PC-3 (cell line): ENCODE results near the gene PLEKHS1. TPM values are rescaled to one million over a fixed set of nuclear protein-coding genes. Genes with fewer than 3 reads are reported as not detected.
"Not testable (repeated sequence)": the region's sequence is repeated elsewhere in the genome, so short reads cannot be mapped to it uniquely, and the experiment has no call there.

Experiments used
- ATAC-seq: fragments of 200-7000 bp; cut with Tn5 transposase; 2 replicates; pipeline ENCODE4 v1.9.1; 2020; ENCODE audit warnings: mild to moderate bottlenecking, moderate library complexity
- BruUV-seq: library from RNA; stranded (reverse); fragments of 400-500 nt; replicated peaks from 2 replicates; lab custom pipeline; 2021; lab: Mats Ljungman, UMichigan
- CTCF ChIA-PET: fragments of 300-600 bp; sonication (Branson Sonifier 250); formaldehyde crosslinking; loops from one replicate; lab custom pipeline; 2022; ENCODE audit warnings: antibody characterized with exemption; lab: Charles Lee
- POLR2A ChIA-PET: fragments of 300-600 bp; sonication (Branson Sonifier 250); formaldehyde crosslinking; loops from one replicate; lab custom pipeline; 2022; ENCODE audit warnings: antibody characterized with exemption; ENCODE audit not compliant: unreplicated experiment; lab: Charles Lee
- DNase-seq: peaks from one replicate; pipeline ENCODE4 v3.0.0-alpha.2; 2015
- H2AFZ ChIP-seq: fragments of 300-600 bp; sonication (generic); 2 replicates; pipeline ENCODE4 v1.6.0; 2016; ENCODE audit warnings: antibody characterized with exemption, low read length
- H3F3A ChIP-seq: fragments of 300-600 bp; sonication (generic); one replicate; pipeline ENCODE4 v1.6.0; 2017; ENCODE audit warnings: antibody characterized with exemption, low read length, control low read depth, mild to moderate bottlenecking; ENCODE audit not compliant: unreplicated experiment
- H3K27ac ChIP-seq: fragments of 300-600 bp; sonication (generic); 2 replicates; pipeline ENCODE4 v1.5.1; 2016; ENCODE audit warnings: mild to moderate bottlenecking, low read length
- H3K27me3 ChIP-seq: fragments of 300-600 bp; sonication (generic); 2 replicates; pipeline ENCODE4 v1.6.1; 2016; ENCODE audit warnings: low read length, mixed read lengths
- H3K36me3 ChIP-seq: fragments of 300-600 bp; sonication (generic); 2 replicates; pipeline ENCODE4 v1.6.1; 2016; ENCODE audit warnings: low read depth, mixed run types, low read length, mixed read lengths
- H3K4me1 ChIP-seq: fragments of 300-600 bp; sonication (generic); 2 replicates; pipeline ENCODE4 v1.5.1; 2016; ENCODE audit warnings: low read length; ENCODE audit not compliant: insufficient read depth
- H3K4me2 ChIP-seq: fragments of 300-600 bp; sonication (generic); 2 replicates; pipeline ENCODE4 v1.6.0; 2016; ENCODE audit warnings: low read length
- H3K4me3 ChIP-seq: fragments of 300-600 bp; sonication (generic); 2 replicates; pipeline ENCODE4 v1.5.1; 2016; ENCODE audit warnings: mild to moderate bottlenecking, low read length, mixed read lengths
- H3K79me2 ChIP-seq: fragments of 300-600 bp; sonication (generic); 2 replicates; pipeline ENCODE4 v1.6.1; 2017; ENCODE audit warnings: low read length, mixed read lengths
- H3K9ac ChIP-seq: fragments of 300-600 bp; sonication (generic); 2 replicates; pipeline ENCODE4 v1.6.0; 2016; ENCODE audit warnings: mild to moderate bottlenecking, low read length
- H3K9me2 ChIP-seq: fragments of 300-600 bp; sonication (generic); replicated peaks from 2 replicates; pipeline ENCODE4 v1.6.1; 2016; ENCODE audit warnings: mixed run types, low read length, mixed read lengths
- H3K9me3 ChIP-seq: fragments of 300-600 bp; sonication (generic); 2 replicates; pipeline ENCODE4 v1.6.1; 2016; ENCODE audit warnings: low read length, mixed read lengths
- H4K20me1 ChIP-seq: fragments of 300-600 bp; sonication (generic); 2 replicates; pipeline ENCODE4 v1.6.1; 2016; ENCODE audit warnings: low read length, mixed read lengths
- EZH2 ChIP-seq: fragments of 300-600 bp; sonication (generic); IDR thresholded peaks from one replicate; pipeline ENCODE4 v1.6.1; 2017; ENCODE audit warnings: antibody characterized with exemption, mild to moderate bottlenecking, low read length; ENCODE audit not compliant: unreplicated experiment
- EZH2phosphoT487 ChIP-seq: fragments of 300-600 bp; sonication (generic); IDR thresholded peaks from 2 replicates; pipeline ENCODE4 v1.6.1; 2018; ENCODE audit warnings: mild to moderate bottlenecking, antibody characterized with exemption, low read length, borderline replicate concordance
- intact Hi-C: fragments of 100-400 bp; cut with micrococcal nuclease; formaldehyde crosslinking; loops from 2 replicates; pipeline ENCODE4 v1.9.0; 2023
- microRNA-seq: library from miRNA; unstranded; fragments of <30 nt; microRNA quantifications from one replicate; pipeline ENCODE4 v1.1.0, GENCODE V29; 2020; ENCODE audit not compliant: unreplicated experiment
- total RNA-seq: library from RNA; depleted of rRNA; stranded (reverse); fragments of >200 nt; gene quantifications from 2 replicates; pipeline ENCODE4 v1.2.3, GENCODE V29; 2014; rRNA removed
- TF ChIP-seq, protein P1 (sequence below): fragments of 300-600 bp; sonication (generic); conservative IDR thresholded peaks from 2 replicates; pipeline ENCODE4 v1.5.1; 2017; ENCODE audit warnings: antibody characterized with exemption, low read depth, mild to moderate bottlenecking, low read length

PLEKHS1 gene
- total RNA-seq, 1 experiment from 2014 or later = not detected

GRCh38 chr10:113823389-113823788, 71.9 kb downstream of the PLEKHS1 start:
- Histone ChIP-seq H3K4me3 (no peak overlapping the region), H3K9me3 (no peaks in the 10 kb centered on the region), H3K36me3 (no peaks in the 10 kb centered on the region), H3K9ac (no peak overlapping the region), H3K79me2 (no peaks in the 10 kb centered on the region), H3F3A (no peaks in the 10 kb centered on the region), H3K9me2 (no peaks in the 10 kb centered on the region), H3K4me1 (no peaks in the 10 kb centered on the region), H3K27me3 (no peaks in the 10 kb centered on the region), H3K4me2 (no peak overlapping the region), H2AFZ (no peak overlapping the region), H3K27ac (no peak overlapping the region), H4K20me1 (no peaks in the 10 kb centered on the region)
- no TSS peak for BruUV-seq
- DNase-seq = no peak
- CTCF ChIA-PET = no interaction called here
- intact Hi-C loops = no loop called here
- no peak for ATAC-seq
- POLR2A ChIA-PET = no interaction called here
- TF ChIP-seq EZH2 (no peak), EZH2phosphoT487 (no peak)
- TF ChIP-seq, protein P1, sequence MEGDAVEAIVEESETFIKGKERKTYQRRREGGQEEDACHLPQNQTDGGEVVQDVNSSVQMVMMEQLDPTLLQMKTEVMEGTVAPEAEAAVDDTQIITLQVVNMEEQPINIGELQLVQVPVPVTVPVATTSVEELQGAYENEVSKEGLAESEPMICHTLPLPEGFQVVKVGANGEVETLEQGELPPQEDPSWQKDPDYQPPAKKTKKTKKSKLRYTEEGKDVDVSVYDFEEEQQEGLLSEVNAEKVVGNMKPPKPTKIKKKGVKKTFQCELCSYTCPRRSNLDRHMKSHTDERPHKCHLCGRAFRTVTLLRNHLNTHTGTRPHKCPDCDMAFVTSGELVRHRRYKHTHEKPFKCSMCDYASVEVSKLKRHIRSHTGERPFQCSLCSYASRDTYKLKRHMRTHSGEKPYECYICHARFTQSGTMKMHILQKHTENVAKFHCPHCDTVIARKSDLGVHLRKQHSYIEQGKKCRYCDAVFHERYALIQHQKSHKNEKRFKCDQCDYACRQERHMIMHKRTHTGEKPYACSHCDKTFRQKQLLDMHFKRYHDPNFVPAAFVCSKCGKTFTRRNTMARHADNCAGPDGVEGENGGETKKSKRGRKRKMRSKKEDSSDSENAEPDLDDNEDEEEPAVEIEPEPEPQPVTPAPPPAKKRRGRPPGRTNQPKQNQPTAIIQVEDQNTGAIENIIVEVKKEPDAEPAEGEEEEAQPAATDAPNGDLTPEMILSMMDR = no peak

- CTCF ChIA-PET = no interaction called here
Measured at GRCh38 chr10:113825791-113826190, 74.3 kb downstream of the PLEKHS1 start.

GRCh38 chr10:113828567-113828966, 77.1 kb downstream of the PLEKHS1 start:
- H3F3A ChIP-seq, H3K4me2 ChIP-seq, H3K27ac ChIP-seq, H4K20me1 ChIP-seq, H3K79me2 ChIP-seq, ATAC-seq, intact Hi-C loops, H3K27me3 ChIP-seq, BruUV-seq, H2AFZ ChIP-seq, H3K9ac ChIP-seq, DNase-seq, POLR2A ChIA-PET, CTCF ChIA-PET, H3K9me3 ChIP-seq, H3K4me3 ChIP-seq, H3K36me3 ChIP-seq, H3K9me2 ChIP-seq, H3K4me1 ChIP-seq: not testable (repeated sequence)

More at GRCh38 chr10:113825791-113826190, 74.3 kb downstream of the PLEKHS1 start:
- Histone ChIP-seq H3K36me3 (no peaks in the 10 kb centered on the region), H3K27me3 (no peaks in the 10 kb centered on the region), H3K4me1 (no peaks in the 10 kb centered on the region), H3K9ac (no peak overlapping the region), H3K27ac (no peak overlapping the region), H3F3A (no peaks in the 10 kb centered on the region), H2AFZ (no peak overlapping the region), H4K20me1 (no peaks in the 10 kb centered on the region), H3K79me2 (no peaks in the 10 kb centered on the region), H3K9me3 (no peaks in the 10 kb centered on the region), H3K4me3 (no peak overlapping the region), H3K4me2 (no peak overlapping the region), H3K9me2 (no peaks in the 10 kb centered on the region)
- POLR2A ChIA-PET = no interaction called here
- DNase-seq (no peak), ATAC-seq (no peak)
- TF ChIP-seq, protein P1 = no peak
- intact Hi-C loops = no loop called here
- no TSS peak for BruUV-seq

Small RNA genes lying within 50 kb of the gene (microRNA-seq; reads per million reads assigned to microRNA genes)
- not detected for gene MIR4483

Other genes with a start within 250 kb of the PLEKHS1 start
- gene HABP2, start 198.6 kb upstream of the PLEKHS1 start, total RNA-seq = not detected in 2 replicates
- not detected in 2 replicates for gene NRAP, start 87.6 kb upstream of the PLEKHS1 start, total RNA-seq
- gene CASP7, start 71.8 kb upstream of the PLEKHS1 start, total RNA-seq = 13.2 and 13.7 TPM in 2 replicates
- gene DCLRE1A, start 102.4 kb downstream of the PLEKHS1 start, total RNA-seq = 3.3 and 5.0 TPM in 2 replicates
- 17.5 and 24.1 TPM in 2 replicates for gene NHLRC2, start 103.0 kb downstream of the PLEKHS1 start, total RNA-seq